Chondrocyte (in vitro differentiated cells): Measurements from ENCODE around the gene SUSD4. TPM values are rescaled to one million over a fixed set of nuclear protein-coding genes. Genes with fewer than 3 reads are reported as not detected.

Experiments
- DNase-seq: peaks from one replicate; pipeline ENCODE4 v3.0.0; 2021; ENCODE audit warnings: mixed read lengths, low spot score
- H3K27ac Mint-ChIP-seq: one replicate; pipeline ENCODE4 v1.8.0; 2021; ENCODE audit warnings: mild to moderate bottlenecking, moderate library complexity, mixed read lengths; ENCODE audit not compliant: unreplicated experiment
- H3K27me3 Mint-ChIP-seq: 2 replicates; pipeline ENCODE4 v1.8.0; 2021; ENCODE audit warnings: low read depth, mixed read lengths
- H3K36me3 Mint-ChIP-seq: 2 replicates; pipeline ENCODE4 v1.8.0; 2021; ENCODE audit warnings: low read depth, mixed read lengths
- H3K4me1 Mint-ChIP-seq: 2 replicates; pipeline ENCODE4 v1.8.0; 2021; ENCODE audit warnings: low read depth, mild to moderate bottlenecking, mixed read lengths
- H3K4me3 Mint-ChIP-seq: one replicate; pipeline ENCODE4 v1.8.0; 2021; ENCODE audit warnings: mild to moderate bottlenecking, moderate library complexity, mixed read lengths; ENCODE audit not compliant: unreplicated experiment
- H3K9me3 Mint-ChIP-seq: 2 replicates; pipeline ENCODE4 v1.8.0; 2021; ENCODE audit warnings: low read depth, mixed read lengths
- CTCF ChIP-seq: fragments of 200-600 bp; sonication (generic); IDR thresholded peaks from 2 replicates; pipeline ENCODE4 v1.5.0; 2021; ENCODE audit warnings: antibody characterized with exemption, mild to moderate bottlenecking, moderate library complexity
- total RNA-seq: library from RNA; stranded (reverse); gene quantifications from 3 replicates; pipeline ENCODE4 v1.2.1, GENCODE V29; 2021

Gene SUSD4
- total RNA-seq, 1 donor from 2014 or later, result 0.42 TPM

- no peak overlapping the region for H3K4me3 Mint-ChIP-seq
- H3K4me1 Mint-ChIP-seq, result peaks cover 6% of the 10 kb centered on the region
- peaks cover 9% of the 10 kb centered on the region for H3K27me3 Mint-ChIP-seq
- H3K27ac Mint-ChIP-seq, result no peak overlapping the region
- peaks cover 5% of the 10 kb centered on the region for H3K36me3 Mint-ChIP-seq
- H3K9me3 Mint-ChIP-seq, result peaks cover 12% of the 10 kb centered on the region
- TF ChIP-seq CTCF, result no peak
- no peak for DNase-seq
These were observed 147.9 kb downstream of the SUSD4 start for GRCh38 chr1:223216074-223216473.

- TF ChIP-seq CTCF, result no peak
- Mint-ChIP-seq H3K27me3 (peaks cover 4% of the 10 kb centered on the region), H3K27ac (no peak overlapping the region), H3K36me3 (peaks cover 5% of the 10 kb centered on the region), H3K4me1 (peaks cover 6% of the 10 kb centered on the region), H3K4me3 (no peak overlapping the region), H3K9me3 (peaks cover 12% of the 10 kb centered on the region)
- no peak for DNase-seq
These were observed 148.9 kb downstream of the SUSD4 start for GRCh38 chr1:223215026-223215425.

- H3K27ac Mint-ChIP-seq, result no peak overlapping the region
- TF ChIP-seq CTCF, result no peak
These were observed 149.6 kb downstream of the SUSD4 start for GRCh38 chr1:223214261-223214807.

GRCh38 chr1:223212441-223212840 lies 151.5 kb downstream of the SUSD4 start:
- no peak for DNase-seq
- peaks cover 14% of the 10 kb centered on the region for H3K4me1 Mint-ChIP-seq
- H3K27me3 Mint-ChIP-seq, result peaks cover 4% of the 10 kb centered on the region
- TF ChIP-seq CTCF, result no peak
- H3K9me3 Mint-ChIP-seq, result no peaks in the 10 kb centered on the region
- no peaks in the 10 kb centered on the region for H3K36me3 Mint-ChIP-seq
- no peak overlapping the region for H3K4me3 Mint-ChIP-seq
- H3K27ac Mint-ChIP-seq, result no peak overlapping the region

More at GRCh38 chr1:223214261-223214807, 149.6 kb downstream of the SUSD4 start:
- H3K36me3 Mint-ChIP-seq, result peaks cover 5% of the 10 kb centered on the region
- peaks cover 12% of the 10 kb centered on the region for H3K9me3 Mint-ChIP-seq
- no peak overlapping the region for H3K4me3 Mint-ChIP-seq
- peaks cover 4% of the 10 kb centered on the region for H3K27me3 Mint-ChIP-seq
- peaks cover 6% of the 10 kb centered on the region for H3K4me1 Mint-ChIP-seq
- no peak for DNase-seq

GRCh38 chr1:223211323-223211985 lies 152.5 kb downstream of the SUSD4 start:
- H3K27me3 Mint-ChIP-seq, result peaks cover 4% of the 10 kb centered on the region
- H3K4me1 Mint-ChIP-seq, result peaks cover 14% of the 10 kb centered on the region
- no peak overlapping the region for H3K27ac Mint-ChIP-seq

More at GRCh38 chr1:223211323-223211985, 152.5 kb downstream of the SUSD4 start:
- no peak for DNase-seq
- Mint-ChIP-seq H3K4me3 (no peak overlapping the region), H3K36me3 (no peaks in the 10 kb centered on the region), H3K9me3 (no peaks in the 10 kb centered on the region)
- TF ChIP-seq CTCF, result no peak
